IMR-90 (cell line): ENCODE results near the gene KDM2B. TPM values are rescaled to one million over a fixed set of nuclear protein-coding genes. Genes with fewer than 3 reads are reported as not detected.

Experiments used
- ATAC-seq: fragments of 200-7000 bp; cut with Tn5 transposase; 2 replicates; pipeline ENCODE4 v1.9.1; 2020; ENCODE audit warnings: low read depth, mild to moderate bottlenecking, moderate library complexity
- BruUV-seq: library from RNA; stranded (reverse); fragments of 400-500 nt; replicated peaks from 2 replicates; lab custom pipeline; 2021; lab: Mats Ljungman, UMichigan
- CTCF ChIA-PET: fragments of 300-600 bp; formaldehyde crosslinking; extraction: SDS; loops from one replicate; lab custom pipeline; 2021; ENCODE audit warnings: antibody characterized with exemption; lab: Yijun Ruan, JAX
- POLR2A ChIA-PET: fragments of 300-600 bp; sonication (Branson Sonifier 250); formaldehyde crosslinking; loops from one replicate; lab custom pipeline; 2022; ENCODE audit warnings: antibody characterized with exemption; ENCODE audit not compliant: unreplicated experiment; lab: Charles Lee
- DNase-seq: peaks from one replicate; pipeline ENCODE4 v3.0.0; 2013
- H2AFZ ChIP-seq: replicated peaks from 2 replicates; pipeline ENCODE3; 2013; ENCODE audit warnings: low read length, mild to moderate bottlenecking; ENCODE audit not compliant: poor library complexity
- H2AK5ac ChIP-seq: 2 replicates; pipeline ENCODE4 v1.6.1; 2013; ENCODE audit warnings: low read depth, low read length, inconsistent platforms
- H2AK9ac ChIP-seq: replicated peaks from 2 replicates; pipeline ENCODE3; 2013; ENCODE audit warnings: mild to moderate bottlenecking, low read depth, low read length, moderate library complexity; ENCODE audit not compliant: poor library complexity
- H2BK120ac ChIP-seq: 2 replicates; pipeline ENCODE4 v1.6.1; 2013; ENCODE audit warnings: low read depth, low read length, inconsistent platforms
- H2BK15ac ChIP-seq: 3 replicates; pipeline ENCODE4 v1.6.1; 2013; ENCODE audit warnings: low read depth, low read length, inconsistent platforms
- H2BK20ac ChIP-seq: 2 replicates; pipeline ENCODE4 v1.6.1; 2013; ENCODE audit warnings: low read depth, mild to moderate bottlenecking, inconsistent platforms, low read length, moderate library complexity
- H2BK5ac ChIP-seq: 2 replicates; pipeline ENCODE4 v1.6.1; 2013; ENCODE audit warnings: mild to moderate bottlenecking, low read depth, low read length, inconsistent platforms; ENCODE audit not compliant: poor library complexity, severe bottlenecking
- H3K14ac ChIP-seq: replicated peaks from 2 replicates; pipeline ENCODE4 v1.6.1; 2013; ENCODE audit warnings: low read depth, low read length, inconsistent platforms
- H3K18ac ChIP-seq: 2 replicates; pipeline ENCODE4 v1.6.1; 2013; ENCODE audit warnings: low read depth, low read length, control low read depth
- H3K23ac ChIP-seq: 2 replicates; pipeline ENCODE4 v1.6.1; 2013; ENCODE audit warnings: low read depth, low read length, inconsistent platforms
- H3K27ac ChIP-seq: 2 replicates; pipeline ENCODE4 v1.5.1; 2013; ENCODE audit warnings: mild to moderate bottlenecking, control low read depth, low read length; ENCODE audit not compliant: insufficient read depth
- H3K27me3 ChIP-seq: 2 replicates; pipeline ENCODE4 v1.6.1; 2013; ENCODE audit warnings: low read length; ENCODE audit not compliant: control insufficient read depth, insufficient read depth
- H3K36me3 ChIP-seq: 2 replicates; pipeline ENCODE4 v1.6.1; 2013; ENCODE audit warnings: low read length, mixed read lengths; ENCODE audit not compliant: control insufficient read depth, insufficient read depth
- H3K4ac ChIP-seq: 2 replicates; pipeline ENCODE4 v1.6.1; 2013; ENCODE audit warnings: low read depth, low read length, inconsistent platforms
- H3K4me1 ChIP-seq: 2 replicates; pipeline ENCODE4 v1.6.1; 2013; ENCODE audit warnings: low read length, mixed read lengths; ENCODE audit not compliant: control insufficient read depth, insufficient read depth
- H3K4me2 ChIP-seq: 2 replicates; pipeline ENCODE4 v1.6.1; 2013; ENCODE audit warnings: low read depth, mild to moderate bottlenecking, control low read depth, low read length, moderate library complexity
- H3K4me3 ChIP-seq: 2 replicates; pipeline ENCODE4 v1.5.1; 2013; ENCODE audit warnings: low read depth, mild to moderate bottlenecking, control low read depth, low read length, moderate library complexity; ENCODE audit not compliant: insufficient read depth
- H3K56ac ChIP-seq: 2 replicates; pipeline ENCODE4 v1.6.1; 2013; ENCODE audit warnings: low read length, inconsistent platforms; ENCODE audit not compliant: insufficient read depth; ENCODE audit errors: extremely low read depth
- H3K79me1 ChIP-seq, 2 experiments: 2 replicates each; pipeline ENCODE4 v1.6.1; 2013; ENCODE audit warnings: low read length in 2 of 2, inconsistent platforms in 1 of 2, low read depth in 1 of 2
- H3K9ac ChIP-seq: 2 replicates; pipeline ENCODE4 v1.6.1; 2013; ENCODE audit warnings: low read depth, low read length, control low read depth
- H3K9me1 ChIP-seq: 2 replicates; pipeline ENCODE4 v1.6.1; 2013; ENCODE audit warnings: low read length, inconsistent platforms; ENCODE audit not compliant: insufficient read depth
- H3K9me3 ChIP-seq: 2 replicates; pipeline ENCODE4 v1.6.1; 2013; ENCODE audit warnings: low read length; ENCODE audit not compliant: control insufficient read depth, insufficient read depth
- H4K20me1 ChIP-seq: 2 replicates; pipeline ENCODE4 v1.6.1; 2013; ENCODE audit warnings: low read length, inconsistent platforms; ENCODE audit not compliant: insufficient read depth
- H4K5ac ChIP-seq: 2 replicates; pipeline ENCODE4 v1.6.1; 2013; ENCODE audit warnings: mild to moderate bottlenecking, low read depth, low read length, control low read depth
- H4K8ac ChIP-seq, 2 experiments: 2 replicates each; pipeline ENCODE4 v1.6.1; 2013; ENCODE audit warnings: low read depth in 2 of 2, low read length in 2 of 2, control low read depth in 1 of 2, inconsistent platforms in 1 of 2
- H4K91ac ChIP-seq: 2 replicates; pipeline ENCODE4 v1.6.1; 2013; ENCODE audit warnings: low read depth, low read length, inconsistent platforms; ENCODE audit not compliant: insufficient read depth
- BHLHE40 ChIP-seq: fragments of 150-350 bp; IDR thresholded peaks from 2 replicates; pipeline ENCODE4 v1.6.1; 2016; ENCODE audit warnings: mild to moderate bottlenecking, low read depth, low read length
- CEBPB ChIP-seq: IDR thresholded peaks from 2 replicates; pipeline ENCODE4 v1.6.1; 2012; ENCODE audit warnings: low read depth, low read length, improper control_type of control experiment
- NFE2L2 ChIP-seq: fragments of 150-350 bp; IDR thresholded peaks from 2 replicates; pipeline ENCODE4 v1.6.1; 2016; ENCODE audit warnings: low read depth, mild to moderate bottlenecking, low read length
- POLR2A ChIP-seq: IDR thresholded peaks from 2 replicates; pipeline ENCODE4 v1.6.1; 2012; ENCODE audit warnings: mild to moderate bottlenecking, low read depth, low read length
- RAD21 ChIP-seq: IDR thresholded peaks from 2 replicates; pipeline ENCODE4 v1.6.1; 2012; ENCODE audit warnings: low read length, improper control_type of control experiment
- RCOR1 ChIP-seq: IDR thresholded peaks from 2 replicates; pipeline ENCODE4 v1.6.1; 2012; ENCODE audit warnings: mild to moderate bottlenecking, low read length, improper control_type of control experiment; ENCODE audit not compliant: insufficient replicate concordance
- whole genome bisulfite sequencing, 2 experiments: methylation state at CpG; one replicate each; pipeline versions ENCODE4 v1.1.5 to v1.1.7; 2013; ENCODE audit warnings: missing lambda C conversion rate in 2 of 2; ENCODE audit not compliant: insufficient read length in 1 of 2; ENCODE audit errors: extremely low coverage in 2 of 2; 5-methylcytosine and 5-hydroxymethylcytosine counted together
- dilution Hi-C: fragments of 300-500 bp; cut with HindIII; formaldehyde crosslinking; loops from one replicate; pipeline ENCODE4 v1.14.3; 2018; ENCODE audit warnings: low sequenced_read_pairs; ENCODE audit not compliant: unreplicated experiment
- in situ Hi-C: fragments of 300-500 bp; cut with MboI; formaldehyde crosslinking; loops from 3 replicates; pipeline ENCODE4 v1.14.3; 2019; ENCODE audit warnings: low sequenced_read_pairs, inconsistent platforms, mixed read lengths
- intact Hi-C: fragments of 100-400 bp; cut with micrococcal nuclease; formaldehyde crosslinking; loops from 2 replicates; pipeline ENCODE4 v1.10.0; 2022
- polyA plus RNA-seq, 3 experiments: library from polyadenylated mRNA; depleted of rRNA; stranded (reverse); fragments of >200 nt; gene quantifications; 2 replicates each; pipeline ENCODE4 v1.2.3, GENCODE V29; 2012; ENCODE audit warnings: low replicate concordance in 1 of 3
- total RNA-seq: library from RNA; depleted of rRNA; stranded (reverse); fragments of >200 nt; gene quantifications from 2 replicates; pipeline ENCODE4 v1.2.3, GENCODE V29; 2012

Gene KDM2B
- total and polyA plus RNA-seq, 2 of the 4 experiments (the other 2 are of a cell fraction) = 22.6 to 24.2 TPM

GRCh38 chr12:121511916-121512315 is 68.9 kb downstream of the KDM2B start:
- intact Hi-C loops = no loop called here
- Histone ChIP-seq H3K36me3 (peaks cover 27% of the 10 kb centered on the region), H2BK20ac (no peak overlapping the region), H3K4ac (no peak overlapping the region), H2BK15ac (no peak overlapping the region), H3K27ac (no peak overlapping the region), H3K9me1 (peaks cover 6% of the 10 kb centered on the region; the same call in 1 of the 2 replicates), H4K20me1 (no peaks in the 10 kb centered on the region), H3K9me3 (no peaks in the 10 kb centered on the region), H3K4me1 (no peaks in the 10 kb centered on the region), H2AK5ac (no peak overlapping the region), H3K79me1 (no peaks in the 10 kb centered on the region; a peak in 1 of 4 replicates), H3K4me2 (no peak overlapping the region), H4K8ac (no peak overlapping the region), H2BK5ac (no peak overlapping the region), H3K4me3 (no peak overlapping the region), H4K5ac (no peak overlapping the region), H3K27me3 (no peaks in the 10 kb centered on the region), H3K56ac (no peak overlapping the region), H3K23ac (no peak overlapping the region), H2AFZ (no peak overlapping the region), H2AK9ac (no peak overlapping the region), H2BK120ac (no peak overlapping the region), H3K9ac (no peak overlapping the region), H3K14ac (no peak overlapping the region), H4K91ac (no peak overlapping the region), H3K18ac (no peak overlapping the region)
- BruUV-seq = no TSS peak
- dilution Hi-C loops = no loop called here
- no peak for TF ChIP-seq POLR2A
- TF ChIP-seq BHLHE40 = no peak
- no peak for TF ChIP-seq RAD21
- TF ChIP-seq RCOR1 = no peak
- TF ChIP-seq NFE2L2 = no peak
- TF ChIP-seq CEBPB = no peak
- POLR2A ChIA-PET = no interaction called here
- CTCF ChIA-PET = no interaction called here
- ATAC-seq (no peak), DNase-seq (no peak)
- WGBS, 2 experiments = no CpG with 5 or more reads among the region's 12 CpGs
- in situ Hi-C loops = no loop called here
